ENCODE data around the gene MEIKIN. TPM values are rescaled to one million over a fixed set of nuclear protein-coding genes. Genes with fewer than 3 reads are reported as not detected.

Gene MEIKIN
- total RNA-seq, 1 donor from 2014 or later = not detected

DNA sequence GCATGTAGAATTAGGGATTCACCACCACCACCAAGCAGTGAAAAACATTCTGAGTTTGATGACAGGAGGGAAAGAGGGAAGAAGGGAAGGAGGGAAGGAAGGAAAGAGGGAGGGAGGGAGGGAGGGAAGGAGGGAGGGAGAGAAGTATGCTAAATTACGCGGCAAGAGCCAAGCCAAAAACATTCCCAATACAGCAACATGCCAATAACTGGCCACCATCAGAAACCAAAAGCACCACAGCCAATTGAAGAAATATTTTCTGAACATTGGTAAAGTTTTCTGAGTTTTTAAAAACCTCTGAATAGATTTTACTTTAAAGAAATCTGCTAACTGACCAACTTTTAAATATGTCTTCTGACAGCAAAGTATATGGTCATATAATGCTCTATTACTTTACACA lies 184.7 kb downstream of the MEIKIN start:
- Histone ChIP-seq H3K4me3 (no peak overlapping the region), H3K4me2 (no peak overlapping the region), H4K20me1 (ENCODE audit: low read depth) (peaks cover 18% of the 10 kb centered on the region), H2AFZ (replicated peaks) (no peak overlapping the region), H3K79me2 (ENCODE audit: low read depth) (peaks cover 81% of the 10 kb centered on the region), H3K9me3 (ENCODE audit: low read depth) (no peaks in the 10 kb centered on the region), H3K9ac (no peak overlapping the region), H3K27ac (no peak overlapping the region), H3F3A (ENCODE audit: low read depth) (no peaks in the 10 kb centered on the region), H3K4me1 (no peaks in the 10 kb centered on the region), H3K36me3 (no peaks in the 10 kb centered on the region), H3K27me3 (no peaks in the 10 kb centered on the region)
- no peaks in the 10 kb centered on the region for H3K27me3 Mint-ChIP-seq (ENCODE audit: insufficient read depth, low read depth)
- no peak overlapping the region for H3K4me3 Mint-ChIP-seq
- no peak overlapping the region for H3K27ac Mint-ChIP-seq
- no peak for DNase-seq (ENCODE audit: low spot score)
- H3K36me3 Mint-ChIP-seq = peaks cover 21% of the 10 kb centered on the region
- TF ChIP-seq CTCF (IDR thresholded peaks at IDR 0.05) = no peak
- TF ChIP-seq EZH2 (IDR thresholded peaks at IDR 0.05) = no peak
- no peak for TF ChIP-seq EZH2phosphoT487 (IDR thresholded peaks at IDR 0.05)
- no peaks in the 10 kb centered on the region for H3K4me1 Mint-ChIP-seq
- H3K9me3 Mint-ChIP-seq = peaks cover 23% of the 10 kb centered on the region

GRCh38 chr5:131759704-131760103 lies 185.8 kb downstream of the MEIKIN start:
- H3K27ac ChIP-seq = no peak overlapping the region

DNA sequence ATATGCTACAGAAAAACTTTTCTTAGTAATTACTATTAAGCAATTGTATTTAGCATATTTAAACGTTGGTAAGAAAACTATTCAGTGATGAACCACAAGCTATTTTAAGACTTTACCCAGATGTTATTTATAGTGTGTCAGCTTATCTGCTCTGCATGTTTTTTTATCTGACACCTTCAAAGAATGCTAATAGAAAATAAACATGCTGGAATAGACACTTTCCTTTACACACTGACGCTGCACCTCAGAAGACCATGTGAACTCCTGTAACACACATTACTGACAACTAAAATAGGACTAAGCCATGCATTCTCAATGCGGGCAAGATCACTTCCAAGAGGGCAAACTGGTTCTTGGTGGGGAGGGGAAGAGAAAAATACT lies 187.0 kb downstream of the MEIKIN start:
- Histone ChIP-seq H3K4me2 (no peak overlapping the region), H3K36me3 (no peaks in the 10 kb centered on the region), H3K79me2 (ENCODE audit: low read depth) (peaks cover 82% of the 10 kb centered on the region), H3K9me3 (ENCODE audit: low read depth) (no peaks in the 10 kb centered on the region), H3F3A (ENCODE audit: low read depth) (no peaks in the 10 kb centered on the region), H2AFZ (replicated peaks) (no peak overlapping the region), H3K27me3 (no peaks in the 10 kb centered on the region), H3K9ac (no peak overlapping the region), H3K4me3 (no peak overlapping the region), H4K20me1 (ENCODE audit: low read depth) (peaks cover 22% of the 10 kb centered on the region), H3K27ac (no peak overlapping the region), H3K4me1 (no peaks in the 10 kb centered on the region)
- H3K27me3 Mint-ChIP-seq (ENCODE audit: insufficient read depth, low read depth) = no peaks in the 10 kb centered on the region
- no peaks in the 10 kb centered on the region for H3K4me1 Mint-ChIP-seq
- DNase-seq (ENCODE audit: low spot score) = no peak
- TF ChIP-seq CTCF (IDR thresholded peaks at IDR 0.05) (no peak), EZH2phosphoT487 (IDR thresholded peaks at IDR 0.05) (no peak), EZH2 (IDR thresholded peaks at IDR 0.05) (no peak)
- no peak overlapping the region for H3K27ac Mint-ChIP-seq
- no peak overlapping the region for H3K4me3 Mint-ChIP-seq
- peaks cover 12% of the 10 kb centered on the region for H3K36me3 Mint-ChIP-seq
- peaks cover 15% of the 10 kb centered on the region for H3K9me3 Mint-ChIP-seq

More at GRCh38 chr5:131759704-131760103, 185.8 kb downstream of the MEIKIN start:
- no peaks in the 10 kb centered on the region for H3K4me1 ChIP-seq
- no peaks in the 10 kb centered on the region for H3K27me3 Mint-ChIP-seq (ENCODE audit: insufficient read depth, low read depth)
- no peak overlapping the region for H3K4me2 ChIP-seq
- H3K27me3 ChIP-seq = no peaks in the 10 kb centered on the region
- H3K4me3 Mint-ChIP-seq = no peak overlapping the region
- no peaks in the 10 kb centered on the region for H3K9me3 ChIP-seq (ENCODE audit: low read depth)
- H3K4me1 Mint-ChIP-seq = no peaks in the 10 kb centered on the region
- peaks cover 20% of the 10 kb centered on the region for H4K20me1 ChIP-seq (ENCODE audit: low read depth)
- peaks cover 20% of the 10 kb centered on the region for H3K9me3 Mint-ChIP-seq
- H3K27ac Mint-ChIP-seq = no peak overlapping the region
- DNase-seq (ENCODE audit: low spot score) = no peak
- no peaks in the 10 kb centered on the region for H3K36me3 ChIP-seq
- no peak overlapping the region for H3K4me3 ChIP-seq
- no peak for TF ChIP-seq EZH2phosphoT487 (IDR thresholded peaks at IDR 0.05)
- no peak for TF ChIP-seq CTCF (IDR thresholded peaks at IDR 0.05)
- no peak for TF ChIP-seq EZH2 (IDR thresholded peaks at IDR 0.05)
- no peak overlapping the region for H2AFZ ChIP-seq (replicated peaks)
- H3K9ac ChIP-seq = no peak overlapping the region
- peaks cover 79% of the 10 kb centered on the region for H3K79me2 ChIP-seq (ENCODE audit: low read depth)
- H3F3A ChIP-seq (ENCODE audit: low read depth) = no peaks in the 10 kb centered on the region
- peaks cover 17% of the 10 kb centered on the region for H3K36me3 Mint-ChIP-seq
